Immature natural killer cell (primary cell): ENCODE data around the gene TEX22. TPM values are rescaled to one million over a fixed set of nuclear protein-coding genes. Genes with fewer than 3 reads are reported as not detected.

Experiments
- DNase-seq, 3 donors: peaks; one replicate each; pipeline ENCODE4 v3.0.0; 2022; ENCODE audit warnings: mixed read lengths in 1 of 3
- H3K27ac Mint-ChIP-seq, 6 donors: one replicate each; pipeline ENCODE4 v1.8.0; 2020; ENCODE audit warnings: mixed read lengths in 6 of 6, mild to moderate bottlenecking in 5 of 6, inconsistent platforms in 4 of 6, moderate library complexity in 3 of 6
- H3K27me3 Mint-ChIP-seq, 3 donors: one replicate each; pipeline ENCODE4 v1.8.0; 2020 to 2021; ENCODE audit warnings: low read depth in 3 of 3, mild to moderate bottlenecking in 3 of 3, mixed read lengths in 3 of 3, moderate library complexity in 3 of 3, inconsistent platforms in 1 of 3
- H3K36me3 Mint-ChIP-seq, 3 donors: one replicate each; pipeline ENCODE4 v1.8.0; 2020; ENCODE audit warnings: mixed read lengths in 3 of 3, inconsistent platforms in 2 of 3, mild to moderate bottlenecking in 2 of 3
- H3K4me1 Mint-ChIP-seq, 2 donors: one replicate each; pipeline ENCODE4 v1.8.0; 2020; ENCODE audit warnings: inconsistent platforms in 2 of 2, mild to moderate bottlenecking in 2 of 2, mixed read lengths in 2 of 2, moderate library complexity in 1 of 2
- H3K4me3 Mint-ChIP-seq, 5 donors: one replicate each; pipeline ENCODE4 v1.8.0; 2020; ENCODE audit warnings: mild to moderate bottlenecking in 5 of 5, mixed read lengths in 5 of 5, inconsistent platforms in 3 of 5, moderate library complexity in 3 of 5
- H3K9me3 Mint-ChIP-seq, 6 donors: one replicate each; pipeline ENCODE4 v1.8.0; 2020; ENCODE audit warnings: mild to moderate bottlenecking in 6 of 6, mixed read lengths in 6 of 6, inconsistent platforms in 4 of 6, moderate library complexity in 3 of 6
- polyA plus RNA-seq, 3 donors: library from polyadenylated mRNA; unstranded; fragments of 300-500 nt; fragmentation: Illumina TruSeq; gene quantifications; one replicate each; pipeline ENCODE4 v1.2.3, GENCODE V29; 2021

TEX22 gene
- polyA plus RNA-seq, 3 donors from 2014 or later, result 0.52 to 1.0 (median 0.79) TPM

GRCh38 chr14:105444859-105445258, 46.5 kb downstream of the TEX22 start:
- Mint-ChIP-seq H3K36me3 (peaks cover 0 to 4% (median 4%) of the 10 kb centered on the region in 3 donors), H3K27ac (no peak overlapping the region), H3K4me3 (no peak overlapping the region), H3K9me3 (no peaks in the 10 kb centered on the region), H3K27me3 (peaks cover 0 to 2% (median 0%) of the 10 kb centered on the region in 3 donors), H3K4me1 (peaks cover 0 to 4% of the 10 kb centered on the region in 2 donors)
- DNase-seq, result no peak

GRCh38 chr14:105445290-105445689, 47.0 kb downstream of the TEX22 start:
- no peak for DNase-seq
- Mint-ChIP-seq H3K4me3 (no peak overlapping the region), H3K4me1 (peaks cover 0 to 4% of the 10 kb centered on the region in 2 donors)

GRCh38 chr14:105445901-105446845, 47.8 kb downstream of the TEX22 start:
- Mint-ChIP-seq H3K36me3 (peaks cover 0 to 4% (median 4%) of the 10 kb centered on the region in 3 donors), H3K4me3 (no peak overlapping the region), H3K9me3 (no peaks in the 10 kb centered on the region), H3K4me1 (peaks cover 0 to 4% of the 10 kb centered on the region in 2 donors), H3K27me3 (peaks cover 0 to 2% (median 0%) of the 10 kb centered on the region in 3 donors), H3K27ac (no peak overlapping the region)
- DNase-seq, result no peak

More at GRCh38 chr14:105445290-105445689, 47.0 kb downstream of the TEX22 start:
- no peaks in the 10 kb centered on the region for H3K9me3 Mint-ChIP-seq
- H3K27me3 Mint-ChIP-seq, result peaks cover 0 to 2% (median 0%) of the 10 kb centered on the region in 3 donors
- H3K27ac Mint-ChIP-seq, result no peak overlapping the region
- H3K36me3 Mint-ChIP-seq, result peaks cover 0 to 4% (median 4%) of the 10 kb centered on the region in 3 donors

GRCh38 chr14:105446971-105447370, 48.6 kb downstream of the TEX22 start:
- no peak for DNase-seq
- Mint-ChIP-seq H3K4me3 (no peak overlapping the region), H3K27ac (peak overlapping the region in 1 of 6 donors; percentile 20), H3K36me3 (peaks cover 0 to 1% (median under 1%) of the 10 kb centered on the region in 3 donors), H3K9me3 (no peaks in the 10 kb centered on the region), H3K27me3 (peaks cover 0 to 2% (median 0%) of the 10 kb centered on the region in 3 donors), H3K4me1 (peaks cover 0 to 2% of the 10 kb centered on the region in 2 donors)

- Mint-ChIP-seq H3K27me3 (peaks cover 0 to 2% (median 0%) of the 10 kb centered on the region in 3 donors), H3K36me3 (peaks cover 3 to 7% (median 3%) of the 10 kb centered on the region in 3 donors), H3K4me3 (no peak overlapping the region), H3K9me3 (no peaks in the 10 kb centered on the region), H3K4me1 (no peaks in the 10 kb centered on the region), H3K27ac (peak overlapping the region in 1 of 6 donors; percentile 61)
- no peak for DNase-seq
Measured at GRCh38 chr14:105447651-105448640, 49.6 kb downstream of the TEX22 start.

GRCh38 chr14:105448706-105449111, 50.4 kb downstream of the TEX22 start:
- Mint-ChIP-seq H3K27me3 (peaks cover 0 to 2% (median 0%) of the 10 kb centered on the region in 3 donors), H3K9me3 (no peaks in the 10 kb centered on the region), H3K4me3 (no peak overlapping the region), H3K36me3 (peaks cover 6 to 7% (median 7%) of the 10 kb centered on the region in 3 donors), H3K4me1 (no peaks in the 10 kb centered on the region), H3K27ac (no peak overlapping the region)
- DNase-seq, result peak; percentile 61 to 64 (median 63)

GRCh38 chr14:105449276-105450122, 51.2 kb downstream of the TEX22 start:
- Mint-ChIP-seq H3K4me1 (no peaks in the 10 kb centered on the region), H3K27me3 (peaks cover 0 to 2% (median 2%) of the 10 kb centered on the region in 3 donors), H3K36me3 (peaks cover 6 to 7% (median 7%) of the 10 kb centered on the region in 3 donors), H3K9me3 (no peaks in the 10 kb centered on the region), H3K27ac (no peak overlapping the region), H3K4me3 (no peak overlapping the region)
- no peak for DNase-seq

- Mint-ChIP-seq H3K27me3 (peaks cover 0 to 2% (median 2%) of the 10 kb centered on the region in 3 donors), H3K4me1 (no peaks in the 10 kb centered on the region), H3K36me3 (peaks cover 6 to 7% (median 7%) of the 10 kb centered on the region in 3 donors), H3K27ac (no peak overlapping the region), H3K9me3 (no peaks in the 10 kb centered on the region), H3K4me3 (no peak overlapping the region)
- DNase-seq, result no peak
Measured at GRCh38 chr14:105450123-105450505, 51.8 kb downstream of the TEX22 start.

GRCh38 chr14:105450864-105451720, 52.8 kb downstream of the TEX22 start:
- H3K27me3 Mint-ChIP-seq, result peaks cover 0 to 2% (median 2%) of the 10 kb centered on the region in 3 donors
- DNase-seq, result no peak
- no peak overlapping the region for H3K27ac Mint-ChIP-seq
- H3K9me3 Mint-ChIP-seq, result no peaks in the 10 kb centered on the region
- peaks cover 6 to 11% (median 7%) of the 10 kb centered on the region in 3 donors for H3K36me3 Mint-ChIP-seq
- H3K4me1 Mint-ChIP-seq, result no peaks in the 10 kb centered on the region
- H3K4me3 Mint-ChIP-seq, result no peak overlapping the region

- DNase-seq, result no peak
- Mint-ChIP-seq H3K36me3 (peaks cover 6 to 11% (median 7%) of the 10 kb centered on the region in 3 donors), H3K4me1 (no peaks in the 10 kb centered on the region), H3K27ac (no peak overlapping the region), H3K4me3 (no peak overlapping the region), H3K27me3 (peaks cover 0 to 2% (median 0%) of the 10 kb centered on the region in 3 donors), H3K9me3 (no peaks in the 10 kb centered on the region)
Measured at GRCh38 chr14:105452963-105453362, 54.6 kb downstream of the TEX22 start.

- Mint-ChIP-seq H3K27me3 (peaks cover 0 to 2% (median 0%) of the 10 kb centered on the region in 3 donors), H3K9me3 (no peaks in the 10 kb centered on the region), H3K36me3 (peaks cover 6 to 11% (median 7%) of the 10 kb centered on the region in 3 donors), H3K4me3 (no peak overlapping the region), H3K4me1 (no peaks in the 10 kb centered on the region), H3K27ac (no peak overlapping the region)
- no peak for DNase-seq
Measured at GRCh38 chr14:105453847-105454246, 55.5 kb downstream of the TEX22 start.

GRCh38 chr14:105455086-105455640, 56.8 kb downstream of the TEX22 start:
- H3K27ac Mint-ChIP-seq, result no peak overlapping the region
- peaks cover 6 to 11% (median 7%) of the 10 kb centered on the region in 3 donors for H3K36me3 Mint-ChIP-seq
- DNase-seq, result no peak
- H3K4me3 Mint-ChIP-seq, result no peak overlapping the region
- H3K4me1 Mint-ChIP-seq, result no peaks in the 10 kb centered on the region
- H3K9me3 Mint-ChIP-seq, result no peaks in the 10 kb centered on the region
- H3K27me3 Mint-ChIP-seq, result peaks cover 0 to 2% (median 0%) of the 10 kb centered on the region in 3 donors
